ENCODE data around the gene SND1.

DNA sequence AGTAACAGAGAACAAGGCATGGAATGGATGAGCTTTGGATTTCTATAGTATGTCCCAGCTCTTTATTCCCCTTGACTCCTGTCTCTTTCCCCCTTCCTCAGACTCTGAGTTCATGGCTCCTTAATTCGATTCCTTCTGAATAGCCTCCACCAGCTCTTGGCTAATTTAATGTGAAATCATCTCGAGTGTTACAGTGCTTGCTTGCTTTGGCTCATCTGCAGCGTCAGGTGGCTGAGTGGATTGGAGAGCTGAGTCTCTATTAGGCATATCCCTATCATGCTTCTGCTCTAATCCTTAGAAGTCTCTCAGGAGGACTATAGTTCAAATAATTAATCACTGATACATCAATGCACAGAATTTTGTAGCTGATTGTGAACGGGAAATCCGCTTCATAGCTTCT, 244.7 kb downstream of the SND1 start:
- TF ChIP-seq, protein P1, sequence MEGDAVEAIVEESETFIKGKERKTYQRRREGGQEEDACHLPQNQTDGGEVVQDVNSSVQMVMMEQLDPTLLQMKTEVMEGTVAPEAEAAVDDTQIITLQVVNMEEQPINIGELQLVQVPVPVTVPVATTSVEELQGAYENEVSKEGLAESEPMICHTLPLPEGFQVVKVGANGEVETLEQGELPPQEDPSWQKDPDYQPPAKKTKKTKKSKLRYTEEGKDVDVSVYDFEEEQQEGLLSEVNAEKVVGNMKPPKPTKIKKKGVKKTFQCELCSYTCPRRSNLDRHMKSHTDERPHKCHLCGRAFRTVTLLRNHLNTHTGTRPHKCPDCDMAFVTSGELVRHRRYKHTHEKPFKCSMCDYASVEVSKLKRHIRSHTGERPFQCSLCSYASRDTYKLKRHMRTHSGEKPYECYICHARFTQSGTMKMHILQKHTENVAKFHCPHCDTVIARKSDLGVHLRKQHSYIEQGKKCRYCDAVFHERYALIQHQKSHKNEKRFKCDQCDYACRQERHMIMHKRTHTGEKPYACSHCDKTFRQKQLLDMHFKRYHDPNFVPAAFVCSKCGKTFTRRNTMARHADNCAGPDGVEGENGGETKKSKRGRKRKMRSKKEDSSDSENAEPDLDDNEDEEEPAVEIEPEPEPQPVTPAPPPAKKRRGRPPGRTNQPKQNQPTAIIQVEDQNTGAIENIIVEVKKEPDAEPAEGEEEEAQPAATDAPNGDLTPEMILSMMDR (IDR thresholded peaks at IDR 0.05): no peak
- TF ChIP-seq POLR2A (IDR thresholded peaks at IDR 0.05): no peak

Measured in right lobe of liver (tissue), 4 donors.